HL-60/S4 treated with retinoic acid at 250 ng/mL for 4 days and 3 days (cell line): ENCODE measurements around the gene GTF2H4.
"Not testable (repeated sequence)": the region's sequence is repeated elsewhere in the genome, so short reads cannot be mapped to it uniquely, and the experiment has no call there.

Experiments used
- in situ Hi-C: fragments of 300-500 bp; cut with MboI; formaldehyde crosslinking; loops from 2 replicates; pipeline ENCODE4 v1.7.0; 2022; ENCODE audit warnings: low sequenced_read_pairs

GTF2H4 gene

GRCh38 chr6:30917041-30917440 is 9.0 kb downstream of the GTF2H4 start:
- in situ Hi-C loops = loop anchor here (25.0 kb wide), 1 partner anchor 170 kb away; no protein-coding TSS in a partner anchor

GRCh38 chr6:30917487-30917886 is 9.5 kb downstream of the GTF2H4 start:
- in situ Hi-C loops = loop anchor here (25.0 kb wide), 1 partner anchor 170 kb away; no protein-coding TSS in a partner anchor

- in situ Hi-C loops = loop anchor here (25.0 kb wide), 1 partner anchor 169 kb away; no protein-coding TSS in a partner anchor
These were observed 10.7 kb downstream of the GTF2H4 start for GRCh38 chr6:30918670-30919069.

GRCh38 chr6:30922447-30922852 is 14.4 kb downstream of the GTF2H4 start:
- in situ Hi-C loops = loop anchor here (25.0 kb wide), 1 partner anchor 165 kb away; no protein-coding TSS in a partner anchor

- in situ Hi-C loops = loop anchor here (25.0 kb wide), 1 partner anchor 163 kb away; no protein-coding TSS in a partner anchor
These were observed 16.1 kb downstream of the GTF2H4 start for GRCh38 chr6:30924040-30924627.

GRCh38 chr6:30926644-30927043 is 18.6 kb downstream of the GTF2H4 start:
- in situ Hi-C loops = no loop called here

- in situ Hi-C loops = not testable (repeated sequence)
These were observed 19.1 kb downstream of the GTF2H4 start for GRCh38 chr6:30927080-30927479.

- in situ Hi-C loops = no loop called here
These were observed 20.7 kb downstream of the GTF2H4 start for GRCh38 chr6:30928677-30929076.

GRCh38 chr6:30930506-30930905 is 22.5 kb downstream of the GTF2H4 start:
- in situ Hi-C loops = no loop called here

GRCh38 chr6:30931272-30931671 is 23.3 kb downstream of the GTF2H4 start:
- in situ Hi-C loops = no loop called here

GRCh38 chr6:30931969-30932645 is 24.1 kb downstream of the GTF2H4 start, which contains the start of gene SFTA2:
Gene SFTA2 (minus strand): TSS chr6:30932170. CDS start chr6:30932096, 74 bp downstream.
- in situ Hi-C loops = no loop called here

- in situ Hi-C loops = no loop called here
These were observed 24.8 kb downstream of the GTF2H4 start for GRCh38 chr6:30932665-30933365.

- in situ Hi-C loops = no loop called here
These were observed 27.0 kb downstream of the GTF2H4 start for GRCh38 chr6:30935018-30935417.

- in situ Hi-C loops = no loop called here
These were observed 29.3 kb downstream of the GTF2H4 start for GRCh38 chr6:30937265-30937664.

GRCh38 chr6:30938730-30939129 is 30.7 kb downstream of the GTF2H4 start:
- in situ Hi-C loops = no loop called here

GRCh38 chr6:30939473-30939872 is 31.5 kb downstream of the GTF2H4 start:
- in situ Hi-C loops = no loop called here

- in situ Hi-C loops = no loop called here
These were observed 32.5 kb downstream of the GTF2H4 start, which contains the start of gene MUCL3 for GRCh38 chr6:30940361-30940986. Gene MUCL3 (plus strand): TSS chr6:30940973. CDS start chr6:30941000, 27 bp downstream.

- in situ Hi-C loops = no loop called here
These were observed 34.5 kb downstream of the GTF2H4 start for GRCh38 chr6:30942338-30943060.

- in situ Hi-C loops = no loop called here
These were observed 36.0 kb downstream of the GTF2H4 start for GRCh38 chr6:30944051-30944450.

GRCh38 chr6:30945281-30945680 is 37.3 kb downstream of the GTF2H4 start:
- in situ Hi-C loops = no loop called here
